SK-N-SH (cell line): Measurements from ENCODE around the gene CDH11. TPM values are rescaled to one million over a fixed set of nuclear protein-coding genes. Genes with fewer than 3 reads are reported as not detected.

Experiments used
- CTCF ChIA-PET: fragments of 300-600, 350-600 bp; formaldehyde crosslinking; extraction: SDS; loops from one replicate; lab custom pipeline; 2021; lab: Yijun Ruan, JAX
- POLR2A ChIA-PET: fragments of 350-600 bp; sonication (Branson Sonifier 250); formaldehyde crosslinking; extraction: SDS; loops from one replicate; lab custom pipeline; 2020; ENCODE audit warnings: antibody characterized with exemption, inconsistent platforms; lab: Yijun Ruan, JAX
- DNase-seq: peaks from one replicate; pipeline ENCODE4 v3.0.0; 2012
- H2AFZ ChIP-seq: fragments of 200-600 bp; sonication (generic); 2 replicates; pipeline ENCODE4 v1.8.1; 2016; ENCODE audit warnings: antibody characterized with exemption, mild to moderate bottlenecking, low read depth
- H3F3A ChIP-seq: fragments of 200-600 bp; sonication (generic); replicated peaks from 2 replicates; pipeline ENCODE3; 2016; ENCODE audit warnings: antibody characterized with exemption, mild to moderate bottlenecking; ENCODE audit not compliant: insufficient read depth
- H3K27ac ChIP-seq, 2 experiments: fragments of 200-500 bp in 1 of 2; fragments of 200-600 bp in 1 of 2; sonication (Bioruptor generic) in 1 of 2; sonication (generic), shearing (Covaris generic) in 1 of 2; 2 replicates each; pipeline versions ENCODE4 v1.5.1 to v1.6.1; 2014 to 2016; ENCODE audit warnings: low read depth in 2 of 2, inconsistent platforms in 1 of 2, low read length in 1 of 2, mild to moderate bottlenecking in 1 of 2, mixed read lengths in 1 of 2
- H3K27me3 ChIP-seq: fragments of 200-600 bp; sonication (generic), shearing (Covaris generic); 2 replicates; pipeline ENCODE4 v1.6.1; 2016; ENCODE audit warnings: mixed run types; ENCODE audit not compliant: insufficient read depth
- H3K36me3 ChIP-seq, 2 experiments: fragments of 200-500 bp in 1 of 2; fragments of 200-600 bp in 1 of 2; sonication (Bioruptor generic) in 1 of 2; sonication (generic) in 1 of 2; replicated peaks in 1 of 2; 2 replicates each; pipeline versions ENCODE3 to v1.5.1; 2014 to 2016; ENCODE audit warnings: low read length in 1 of 2, mild to moderate bottlenecking in 1 of 2; ENCODE audit not compliant: insufficient read depth in 2 of 2, control insufficient read depth in 1 of 2
- H3K4me1 ChIP-seq, 2 experiments: fragments of 200-500 bp in 1 of 2; fragments of 200-600 bp in 1 of 2; sonication (Bioruptor generic) in 1 of 2; sonication (generic), shearing (Covaris generic) in 1 of 2; 2 replicates each; pipeline versions ENCODE4 v1.5.1 to v1.6.1; 2014 to 2016; ENCODE audit warnings: low read depth in 1 of 2, low read length in 1 of 2, mixed run types in 1 of 2; ENCODE audit not compliant: insufficient read depth in 2 of 2, control insufficient read depth in 1 of 2
- H3K4me2 ChIP-seq: fragments of 200-600 bp; sonication (generic), shearing (Covaris generic); 2 replicates; pipeline ENCODE4 v1.6.1; 2017; ENCODE audit warnings: mixed run types
- H3K4me3 ChIP-seq, 2 experiments: fragments of 200-500 bp in 1 of 2; fragments of 200-600 bp in 1 of 2; sonication (Bioruptor generic) in 1 of 2; sonication (generic), shearing (Covaris generic) in 1 of 2; 2 replicates each; pipeline versions ENCODE4 v1.5.1 to v1.8.1; 2014 to 2016; ENCODE audit warnings: low read depth in 2 of 2, inconsistent platforms in 1 of 2, low read length in 1 of 2, mild to moderate bottlenecking in 1 of 2, mixed read lengths in 1 of 2, moderate library complexity in 1 of 2
- H3K79me2 ChIP-seq: fragments of 200-600 bp; sonication (generic); 2 replicates; pipeline ENCODE4 v1.8.1; 2017; ENCODE audit warnings: mild to moderate bottlenecking; ENCODE audit not compliant: insufficient read depth
- H3K9ac ChIP-seq: fragments of 200-600 bp; sonication (generic); 2 replicates; pipeline ENCODE4 v1.6.1; 2017; ENCODE audit warnings: mixed run types
- H3K9me2 ChIP-seq: fragments of 200-600 bp; sonication (generic); 2 replicates; pipeline ENCODE4 v1.6.1; 2017; ENCODE audit warnings: mixed run types
- H3K9me3 ChIP-seq: fragments of 200-600 bp; sonication (generic); 2 replicates; pipeline ENCODE4 v1.6.1; 2017; ENCODE audit warnings: mixed run types, mild to moderate bottlenecking, moderate library complexity
- H4K20me1 ChIP-seq: fragments of 200-600 bp; sonication (generic); 2 replicates; pipeline ENCODE4 v1.6.1; 2017; ENCODE audit warnings: mild to moderate bottlenecking, mixed run types; ENCODE audit not compliant: insufficient read depth
- EZH2phosphoT487 ChIP-seq: fragments of 200-600 bp; sonication (generic); IDR thresholded peaks from 2 replicates; pipeline ENCODE4 v1.6.1; 2017; ENCODE audit warnings: low read depth, mixed run types, mild to moderate bottlenecking, antibody characterized with exemption, moderate library complexity, borderline replicate concordance
- FOXM1 ChIP-seq: IDR thresholded peaks from 2 replicates; pipeline ENCODE4 v1.4.0; 2012; ENCODE audit warnings: low read depth, mild to moderate bottlenecking
- IRF3 ChIP-seq: fragments of 150-350 bp; IDR thresholded peaks from 2 replicates; pipeline ENCODE4 v1.6.1; 2016; ENCODE audit warnings: mild to moderate bottlenecking, low read depth, low read length
- RAD21 ChIP-seq: IDR thresholded peaks from 2 replicates; pipeline ENCODE4 v1.6.1; 2012; ENCODE audit warnings: mild to moderate bottlenecking, low read length
- SMC3 ChIP-seq: IDR thresholded peaks from 2 replicates; pipeline ENCODE4 v1.6.1; 2012; ENCODE audit warnings: low read depth, low read length, improper control_type of control experiment
- USF1 ChIP-seq: IDR thresholded peaks from 2 replicates; pipeline ENCODE4 v1.4.0; 2012; ENCODE audit warnings: low read depth, borderline replicate concordance
- USF2 ChIP-seq: fragments of 150-350 bp; IDR thresholded peaks from 2 replicates; pipeline ENCODE4 v1.6.1; 2017; ENCODE audit warnings: antibody characterized with exemption, low read length, low read depth, borderline replicate concordance
- ZBTB33 ChIP-seq: IDR thresholded peaks from 2 replicates; pipeline ENCODE4 v1.4.0; 2012; ENCODE audit warnings: low read depth, borderline replicate concordance
- WGBS: methylation state at CpG from one replicate; pipeline ENCODE4 v1.1.6; 2017; ENCODE audit warnings: low lambda C conversion rate; 5-methylcytosine and 5-hydroxymethylcytosine counted together
- polyA plus RNA-seq, 3 experiments: library from polyadenylated mRNA; depleted of rRNA; stranded (reverse); fragments of >200 nt; gene quantifications; 2 replicates each; pipeline ENCODE4 v1.2.3, GENCODE V29; 2012
- TF ChIP-seq, protein P1 (sequence below): fragments of 200-600 bp; sonication (generic); IDR thresholded peaks from 2 replicates; pipeline ENCODE4 v1.6.1; 2017; ENCODE audit warnings: antibody characterized with exemption, mild to moderate bottlenecking, moderate library complexity
- TF ChIP-seq, protein P2 (sequence below): IDR thresholded peaks from 2 replicates; pipeline ENCODE4 v1.6.1; 2012; ENCODE audit warnings: mild to moderate bottlenecking, low read depth, low read length, moderate library complexity

Gene CDH11
- polyA plus RNA-seq, 1 of the 3 experiments (the other 2 are of a cell fraction) = 269 TPM

- 81% methylated on average over 1 of the region's 3 CpGs for WGBS
- Histone ChIP-seq H3K4me2 (no peak overlapping the region), H3K9ac (no peak overlapping the region), H3K79me2 (peaks cover 37% of the 10 kb centered on the region), H3K36me3 (peaks cover 65 to 96% of the 10 kb centered on the region in 2 experiments), H3K27ac (no peak overlapping the region), H3F3A (peaks cover 38% of the 10 kb centered on the region), H2AFZ (no peak overlapping the region), H4K20me1 (0 out of 2 replicates have a peak, but pooled peaks cover 6% of the 10 kb centered on the region), H3K27me3 (no peaks in the 10 kb centered on the region), H3K9me2 (no peaks in the 10 kb centered on the region), H3K4me1 (peaks cover 3 to 8% of the 10 kb centered on the region in 2 experiments; a peak in 2 of 4 replicates), H3K9me3 (no peaks in the 10 kb centered on the region), H3K4me3 (no peak overlapping the region)
- DNase-seq = no peak
- no peak for TF ChIP-seq ZBTB33
- TF ChIP-seq IRF3 = no peak
- no peak for TF ChIP-seq SMC3
- no peak for TF ChIP-seq FOXM1
- no peak for TF ChIP-seq USF2
- TF ChIP-seq RAD21 = no peak
- TF ChIP-seq, protein P1, sequence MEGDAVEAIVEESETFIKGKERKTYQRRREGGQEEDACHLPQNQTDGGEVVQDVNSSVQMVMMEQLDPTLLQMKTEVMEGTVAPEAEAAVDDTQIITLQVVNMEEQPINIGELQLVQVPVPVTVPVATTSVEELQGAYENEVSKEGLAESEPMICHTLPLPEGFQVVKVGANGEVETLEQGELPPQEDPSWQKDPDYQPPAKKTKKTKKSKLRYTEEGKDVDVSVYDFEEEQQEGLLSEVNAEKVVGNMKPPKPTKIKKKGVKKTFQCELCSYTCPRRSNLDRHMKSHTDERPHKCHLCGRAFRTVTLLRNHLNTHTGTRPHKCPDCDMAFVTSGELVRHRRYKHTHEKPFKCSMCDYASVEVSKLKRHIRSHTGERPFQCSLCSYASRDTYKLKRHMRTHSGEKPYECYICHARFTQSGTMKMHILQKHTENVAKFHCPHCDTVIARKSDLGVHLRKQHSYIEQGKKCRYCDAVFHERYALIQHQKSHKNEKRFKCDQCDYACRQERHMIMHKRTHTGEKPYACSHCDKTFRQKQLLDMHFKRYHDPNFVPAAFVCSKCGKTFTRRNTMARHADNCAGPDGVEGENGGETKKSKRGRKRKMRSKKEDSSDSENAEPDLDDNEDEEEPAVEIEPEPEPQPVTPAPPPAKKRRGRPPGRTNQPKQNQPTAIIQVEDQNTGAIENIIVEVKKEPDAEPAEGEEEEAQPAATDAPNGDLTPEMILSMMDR = no peak
- TF ChIP-seq USF1 = no peak
- TF ChIP-seq EZH2phosphoT487 = no peak
- TF ChIP-seq, protein P2, sequence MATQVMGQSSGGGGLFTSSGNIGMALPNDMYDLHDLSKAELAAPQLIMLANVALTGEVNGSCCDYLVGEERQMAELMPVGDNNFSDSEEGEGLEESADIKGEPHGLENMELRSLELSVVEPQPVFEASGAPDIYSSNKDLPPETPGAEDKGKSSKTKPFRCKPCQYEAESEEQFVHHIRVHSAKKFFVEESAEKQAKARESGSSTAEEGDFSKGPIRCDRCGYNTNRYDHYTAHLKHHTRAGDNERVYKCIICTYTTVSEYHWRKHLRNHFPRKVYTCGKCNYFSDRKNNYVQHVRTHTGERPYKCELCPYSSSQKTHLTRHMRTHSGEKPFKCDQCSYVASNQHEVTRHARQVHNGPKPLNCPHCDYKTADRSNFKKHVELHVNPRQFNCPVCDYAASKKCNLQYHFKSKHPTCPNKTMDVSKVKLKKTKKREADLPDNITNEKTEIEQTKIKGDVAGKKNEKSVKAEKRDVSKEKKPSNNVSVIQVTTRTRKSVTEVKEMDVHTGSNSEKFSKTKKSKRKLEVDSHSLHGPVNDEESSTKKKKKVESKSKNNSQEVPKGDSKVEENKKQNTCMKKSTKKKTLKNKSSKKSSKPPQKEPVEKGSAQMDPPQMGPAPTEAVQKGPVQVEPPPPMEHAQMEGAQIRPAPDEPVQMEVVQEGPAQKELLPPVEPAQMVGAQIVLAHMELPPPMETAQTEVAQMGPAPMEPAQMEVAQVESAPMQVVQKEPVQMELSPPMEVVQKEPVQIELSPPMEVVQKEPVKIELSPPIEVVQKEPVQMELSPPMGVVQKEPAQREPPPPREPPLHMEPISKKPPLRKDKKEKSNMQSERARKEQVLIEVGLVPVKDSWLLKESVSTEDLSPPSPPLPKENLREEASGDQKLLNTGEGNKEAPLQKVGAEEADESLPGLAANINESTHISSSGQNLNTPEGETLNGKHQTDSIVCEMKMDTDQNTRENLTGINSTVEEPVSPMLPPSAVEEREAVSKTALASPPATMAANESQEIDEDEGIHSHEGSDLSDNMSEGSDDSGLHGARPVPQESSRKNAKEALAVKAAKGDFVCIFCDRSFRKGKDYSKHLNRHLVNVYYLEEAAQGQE = no peak
- ChIA-PET CTCF (interaction anchor here (0.6 kb wide), 1 partner anchor 1178 kb away, joined by 3 read pairs; no protein-coding TSS in a partner anchor), POLR2A (no interaction called here)
Measured at GRCh38 chr16:64990101-64990500, 131.8 kb downstream of the CDH11 start.
